Astrocyte of the cerebellum (primary cell): Measurements from ENCODE around the gene SCLT1.
"Not testable (repeated sequence)": the region's sequence is repeated elsewhere in the genome, so short reads cannot be mapped to it uniquely, and the experiment has no call there.

Experiments used
- DNase-seq: peaks from one replicate; pipeline ENCODE4 v3.0.0-alpha.2; 2011; ENCODE audit warnings: low read depth
- H3K4me3 ChIP-seq: 2 replicates; pipeline ENCODE4 v1.5.1; 2011; ENCODE audit warnings: mild to moderate bottlenecking, low read depth, low read length, moderate library complexity
- in situ Hi-C: cut with HindIII; loops from 2 replicates; pipeline ENCODE4 v1.10.0; 2017; ENCODE audit warnings: low sequenced_read_pairs
- TF ChIP-seq, protein P1 (sequence below): IDR thresholded peaks from 2 replicates; pipeline ENCODE4 v1.5.1; 2012; ENCODE audit warnings: low read length, low read depth, moderate library complexity, mild to moderate bottlenecking; ENCODE audit errors: missing control alignments

SCLT1 gene

DNA sequence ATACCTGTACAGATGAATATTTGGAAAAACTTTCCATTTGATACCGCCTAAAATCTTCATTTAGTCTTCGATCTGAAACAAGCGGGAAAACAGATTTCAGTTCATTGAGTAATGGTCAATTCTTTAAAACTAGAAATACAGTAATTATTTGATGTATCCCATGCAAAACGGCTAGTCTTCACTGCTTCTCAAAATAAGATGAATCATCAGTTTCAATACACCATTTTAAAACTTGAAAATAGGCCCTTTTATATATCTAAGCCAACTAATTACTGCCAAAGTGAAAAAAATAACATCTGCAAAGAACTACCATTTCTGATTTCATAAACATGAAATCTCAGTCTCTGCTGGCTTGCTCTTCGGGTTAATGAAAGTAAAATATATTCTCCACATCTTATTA lies 11.0 kb downstream of the SCLT1 start:
- TF ChIP-seq, protein P1, sequence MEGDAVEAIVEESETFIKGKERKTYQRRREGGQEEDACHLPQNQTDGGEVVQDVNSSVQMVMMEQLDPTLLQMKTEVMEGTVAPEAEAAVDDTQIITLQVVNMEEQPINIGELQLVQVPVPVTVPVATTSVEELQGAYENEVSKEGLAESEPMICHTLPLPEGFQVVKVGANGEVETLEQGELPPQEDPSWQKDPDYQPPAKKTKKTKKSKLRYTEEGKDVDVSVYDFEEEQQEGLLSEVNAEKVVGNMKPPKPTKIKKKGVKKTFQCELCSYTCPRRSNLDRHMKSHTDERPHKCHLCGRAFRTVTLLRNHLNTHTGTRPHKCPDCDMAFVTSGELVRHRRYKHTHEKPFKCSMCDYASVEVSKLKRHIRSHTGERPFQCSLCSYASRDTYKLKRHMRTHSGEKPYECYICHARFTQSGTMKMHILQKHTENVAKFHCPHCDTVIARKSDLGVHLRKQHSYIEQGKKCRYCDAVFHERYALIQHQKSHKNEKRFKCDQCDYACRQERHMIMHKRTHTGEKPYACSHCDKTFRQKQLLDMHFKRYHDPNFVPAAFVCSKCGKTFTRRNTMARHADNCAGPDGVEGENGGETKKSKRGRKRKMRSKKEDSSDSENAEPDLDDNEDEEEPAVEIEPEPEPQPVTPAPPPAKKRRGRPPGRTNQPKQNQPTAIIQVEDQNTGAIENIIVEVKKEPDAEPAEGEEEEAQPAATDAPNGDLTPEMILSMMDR = no peak
- no peak overlapping the region for H3K4me3 ChIP-seq
- in situ Hi-C loops = no loop called here
- no peak for DNase-seq

DNA sequence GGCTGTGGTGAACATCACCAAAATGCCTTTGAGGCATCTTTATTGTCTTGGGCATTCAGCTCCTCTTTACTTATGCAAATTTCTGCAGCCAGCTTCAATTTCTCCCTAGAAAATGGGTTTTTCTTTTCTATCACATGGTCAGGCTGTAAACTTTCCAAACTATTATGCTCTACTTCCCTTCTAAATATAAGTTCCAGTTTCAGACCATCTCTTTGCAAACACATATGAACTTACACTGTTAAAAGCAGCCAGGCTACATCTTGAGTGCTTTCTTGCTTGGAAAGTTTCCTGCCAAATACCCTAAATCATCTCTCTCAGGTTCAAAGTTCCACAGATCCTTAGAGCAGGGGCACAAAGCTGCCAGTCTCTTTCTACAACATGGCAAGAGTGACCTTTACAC lies 13.2 kb downstream of the SCLT1 start:
- in situ Hi-C loops = no loop called here
- H3K4me3 ChIP-seq = no peak overlapping the region
- TF ChIP-seq, protein P1 = no peak
- DNase-seq = no peak

DNA sequence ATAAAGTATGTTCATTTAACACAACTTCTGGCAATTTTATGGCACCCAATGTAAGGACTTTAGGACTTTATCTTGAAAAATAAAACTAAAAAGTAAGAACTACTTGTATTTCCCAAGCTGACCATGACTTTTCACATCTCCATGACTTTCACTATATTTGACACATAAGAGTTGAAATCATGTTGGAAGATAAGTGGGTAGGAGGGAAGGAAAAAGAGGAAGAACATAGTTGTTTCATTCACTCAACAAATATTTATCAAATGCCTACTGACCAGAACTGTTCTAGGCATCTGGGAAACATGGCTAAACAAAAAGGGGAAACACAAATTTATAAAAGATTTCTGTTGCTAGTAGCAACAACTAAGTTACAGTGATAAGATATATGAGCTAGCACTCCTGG lies 16.0 kb downstream of the SCLT1 start:
- no peak for DNase-seq
- TF ChIP-seq, protein P1 = no peak
- in situ Hi-C loops = no loop called here
- H3K4me3 ChIP-seq = no peak overlapping the region

DNA sequence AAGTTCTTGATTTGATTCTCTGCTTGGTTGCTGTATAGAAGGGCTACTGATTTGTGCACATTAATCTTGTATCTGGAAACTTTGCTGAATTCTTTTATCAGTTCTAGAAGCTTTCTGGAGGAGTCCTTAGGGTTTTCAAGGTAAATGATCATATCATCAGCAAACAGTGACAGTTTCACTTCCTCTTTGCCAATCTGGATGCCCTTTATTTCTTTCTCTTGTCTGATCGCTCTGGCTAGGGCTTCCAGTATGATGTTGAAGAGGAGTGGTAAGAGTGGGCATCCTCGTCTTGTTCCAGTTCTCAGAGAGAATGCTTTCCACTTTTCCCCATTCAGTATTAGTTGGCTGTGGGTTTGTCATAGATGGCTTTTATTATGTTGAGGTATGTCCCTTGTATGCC lies 23.8 kb downstream of the SCLT1 start:
- H3K4me3 ChIP-seq, DNase-seq, in situ Hi-C loops: not testable (repeated sequence)

DNA sequence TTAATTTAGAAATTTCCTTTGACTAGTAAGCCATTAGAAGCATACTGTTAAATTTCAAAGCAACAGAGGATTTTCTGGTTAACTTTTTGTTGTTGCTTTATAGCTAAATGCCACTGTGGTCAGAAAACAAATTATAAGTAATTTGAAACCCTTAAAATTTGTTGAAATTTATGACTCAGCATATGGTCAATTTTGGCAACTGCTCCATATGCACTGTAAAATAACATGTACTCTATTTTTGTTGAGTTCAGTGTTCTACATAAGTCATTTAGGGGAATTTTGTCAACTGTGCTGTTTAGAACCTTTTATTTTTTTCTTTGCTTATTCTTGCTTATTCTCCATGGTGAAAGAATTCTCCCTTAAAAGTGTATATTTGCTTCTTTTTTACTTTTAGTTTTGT lies 28.6 kb downstream of the SCLT1 start:
- DNase-seq = peak; percentile 83
- in situ Hi-C loops = no loop called here
- TF ChIP-seq, protein P1 = no peak
- no peak overlapping the region for H3K4me3 ChIP-seq

DNA sequence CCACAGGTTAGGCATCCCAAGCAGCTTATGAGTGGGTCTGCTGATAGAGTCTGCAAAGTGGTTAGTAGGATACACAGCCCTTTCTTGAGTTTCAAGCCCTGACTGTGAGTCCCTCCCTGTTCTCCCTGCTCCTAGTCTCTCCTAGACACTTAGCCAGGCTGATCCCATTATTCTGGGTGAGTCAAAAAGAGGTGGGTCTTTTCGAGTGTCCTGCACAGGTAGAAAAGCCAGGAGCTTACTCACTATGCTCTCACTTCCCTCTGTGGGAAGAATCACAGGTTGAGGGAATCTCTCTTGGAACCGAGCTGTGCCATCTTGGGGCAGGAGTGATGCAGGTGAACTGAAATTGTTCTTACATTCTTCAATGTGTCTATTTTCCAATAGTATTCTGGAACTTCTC lies 29.7 kb downstream of the SCLT1 start:
- DNase-seq = no peak
- in situ Hi-C loops = no loop called here
- TF ChIP-seq, protein P1 = no peak
- H3K4me3 ChIP-seq = no peak overlapping the region

DNA sequence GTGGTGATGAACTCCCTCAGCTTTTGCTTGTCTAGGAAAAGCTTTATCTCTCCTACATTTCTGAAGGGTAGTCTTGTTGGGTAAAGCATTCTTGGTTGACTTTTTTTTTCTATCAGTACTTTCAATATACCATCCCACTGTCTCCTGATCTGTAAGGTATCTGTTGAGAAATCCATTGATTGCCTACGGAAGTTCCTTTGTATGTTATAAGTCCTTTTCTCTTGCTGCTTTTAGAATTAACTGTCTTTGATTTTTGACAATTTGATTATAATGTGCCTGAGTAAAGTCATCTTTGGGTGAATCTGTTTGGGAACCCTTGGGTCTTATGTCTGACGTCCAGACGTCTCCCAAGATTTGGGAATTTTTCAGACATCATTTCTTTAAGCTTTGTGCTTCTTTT lies 30.8 kb downstream of the SCLT1 start:
- in situ Hi-C loops = no loop called here
- TF ChIP-seq, protein P1 = no peak
- DNase-seq = no peak
- H3K4me3 ChIP-seq = no peak overlapping the region
